ENCODE measurements around the gene SPRR4. TPM values are rescaled to one million over a fixed set of nuclear protein-coding genes. Genes with fewer than 3 reads are reported as not detected.

SPRR4 gene
- total and polyA plus RNA-seq, 5 donors from 2014 or later: not detected

DNA sequence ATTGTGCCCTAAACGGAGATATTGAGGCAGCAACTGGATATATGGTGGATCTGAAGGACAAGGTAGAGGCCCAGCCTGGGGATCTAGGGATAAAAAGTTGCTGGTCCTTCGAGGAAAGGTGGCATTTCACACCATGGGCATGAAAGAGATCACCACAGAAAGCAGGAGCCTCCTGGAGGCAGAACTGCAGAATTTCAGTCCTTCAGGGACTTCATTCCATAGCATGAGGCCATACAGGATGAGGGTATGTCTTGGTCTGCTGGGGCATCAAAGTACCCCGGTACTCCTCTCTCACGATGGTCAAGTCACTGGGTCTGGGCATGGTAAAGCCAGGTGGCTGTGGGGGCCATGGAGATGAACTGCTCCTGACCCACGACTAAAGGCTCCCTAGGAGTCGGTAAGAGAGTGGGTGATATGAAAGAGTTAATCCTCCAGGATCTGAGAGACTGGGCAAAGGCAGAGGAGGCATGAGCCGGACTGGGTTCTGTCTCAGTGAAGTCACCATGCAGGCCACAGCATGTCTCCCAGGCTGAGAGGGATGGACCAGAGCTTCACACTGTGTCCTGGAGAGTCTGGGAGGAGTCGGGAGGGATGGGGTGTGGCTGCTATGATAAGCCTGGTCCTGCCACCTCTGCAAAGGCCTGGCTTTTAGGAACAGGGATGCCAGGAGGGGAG, 29.3 kb upstream of the SPRR4 start:
- Histone ChIP-seq H3K4me1 (ENCODE audit: control insufficient read depth, insufficient read depth, low read length, poor library complexity, severe bottlenecking) (no peaks in the 10 kb centered on the region), H3K9me3 (ENCODE audit: control insufficient read depth in 2 of 2, low read length in 2 of 2) (no peaks in the 10 kb centered on the region), H3K27ac (ENCODE audit: insufficient read depth, low read length, poor library complexity, severe bottlenecking) (no peak overlapping the region), H3K27me3 (ENCODE audit: control insufficient read depth, insufficient read depth, low read length) (peaks cover 3% of the 10 kb centered on the region), H3K36me3 (ENCODE audit: control insufficient read depth, insufficient read depth, low read length) (no peaks in the 10 kb centered on the region), H3K4me3 (ENCODE audit: low read depth, low read length) (no peak overlapping the region)
- no peak overlapping the region for H3K27ac Mint-ChIP-seq
- peaks cover under 1% of the 10 kb centered on the region for H3K36me3 Mint-ChIP-seq
- no peaks in the 10 kb centered on the region for H3K4me1 Mint-ChIP-seq
- DNase-seq (no peak), ATAC-seq (ENCODE audit: low read depth in 2 of 2) (no peak)
- H3K4me3 Mint-ChIP-seq: no peak overlapping the region
- H3K27me3 Mint-ChIP-seq: no peaks in the 10 kb centered on the region
- peaks cover 0 to 2% (median 0%) of the 10 kb centered on the region in 7 donors for H3K9me3 Mint-ChIP-seq

DNA sequence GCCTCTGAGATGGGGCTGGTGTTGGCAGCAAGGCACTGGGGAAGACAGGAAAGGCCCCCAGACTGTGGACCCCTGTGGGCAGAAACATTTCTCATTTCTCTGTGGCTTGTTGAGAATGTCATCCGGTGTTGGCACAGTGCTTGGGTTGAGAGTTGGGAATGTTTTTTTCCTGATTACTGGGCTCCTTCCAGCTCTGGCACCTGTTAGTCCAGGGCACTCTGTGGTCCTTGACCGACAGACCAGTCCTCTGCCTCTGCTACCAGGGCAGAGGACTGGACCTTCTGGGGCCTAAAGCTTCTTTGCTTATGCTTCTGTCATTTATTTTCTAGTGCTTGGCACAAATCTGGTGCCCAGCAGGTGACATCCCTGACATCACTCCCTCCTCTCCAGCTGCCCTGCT, 28.3 kb upstream of the SPRR4 start:
- Mint-ChIP-seq H3K36me3 (no peaks in the 10 kb centered on the region), H3K4me1 (no peaks in the 10 kb centered on the region), H3K9me3 (peaks cover 0 to 2% (median 0%) of the 10 kb centered on the region in 7 donors), H3K27me3 (peaks cover 7% of the 10 kb centered on the region), H3K27ac (peak overlapping the region in 1 of 3 donors; percentile 0), H3K4me3 (no peak overlapping the region)
- Histone ChIP-seq H3K4me1 (ENCODE audit: control insufficient read depth, insufficient read depth, low read length, poor library complexity, severe bottlenecking) (no peaks in the 10 kb centered on the region), H3K36me3 (ENCODE audit: control insufficient read depth, insufficient read depth, low read length) (no peaks in the 10 kb centered on the region), H3K9me3 (ENCODE audit: control insufficient read depth in 2 of 2, low read length in 2 of 2) (no peaks in the 10 kb centered on the region), H3K27ac (ENCODE audit: insufficient read depth, low read length, poor library complexity, severe bottlenecking) (no peak overlapping the region), H3K4me3 (ENCODE audit: low read depth, low read length) (no peak overlapping the region), H3K27me3 (ENCODE audit: control insufficient read depth, insufficient read depth, low read length) (peaks cover 3% of the 10 kb centered on the region)
- DNase-seq (no peak), ATAC-seq (ENCODE audit: low read depth in 2 of 2) (no peak)

GRCh38 chr1:152946248-152946647, 24.2 kb upstream of the SPRR4 start:
- Mint-ChIP-seq H3K36me3 (no peaks in the 10 kb centered on the region), H3K27ac (no peak overlapping the region), H3K27me3 (peaks cover 18% of the 10 kb centered on the region), H3K4me3 (no peak overlapping the region), H3K4me1 (no peaks in the 10 kb centered on the region), H3K9me3 (peaks cover 0 to 2% (median 0%) of the 10 kb centered on the region in 7 donors)
- DNase-seq (no peak), ATAC-seq (ENCODE audit: low read depth in 2 of 2) (no peak)
- Histone ChIP-seq H3K4me1 (ENCODE audit: control insufficient read depth, insufficient read depth, low read length, poor library complexity, severe bottlenecking) (no peaks in the 10 kb centered on the region), H3K4me3 (ENCODE audit: low read depth, low read length) (no peak overlapping the region), H3K27ac (ENCODE audit: insufficient read depth, low read length, poor library complexity, severe bottlenecking) (no peak overlapping the region), H3K9me3 (ENCODE audit: control insufficient read depth in 2 of 2, low read length in 2 of 2) (no peaks in the 10 kb centered on the region), H3K36me3 (ENCODE audit: control insufficient read depth, insufficient read depth, low read length) (no peaks in the 10 kb centered on the region), H3K27me3 (ENCODE audit: control insufficient read depth, insufficient read depth, low read length) (peaks cover 3% of the 10 kb centered on the region)

DNA sequence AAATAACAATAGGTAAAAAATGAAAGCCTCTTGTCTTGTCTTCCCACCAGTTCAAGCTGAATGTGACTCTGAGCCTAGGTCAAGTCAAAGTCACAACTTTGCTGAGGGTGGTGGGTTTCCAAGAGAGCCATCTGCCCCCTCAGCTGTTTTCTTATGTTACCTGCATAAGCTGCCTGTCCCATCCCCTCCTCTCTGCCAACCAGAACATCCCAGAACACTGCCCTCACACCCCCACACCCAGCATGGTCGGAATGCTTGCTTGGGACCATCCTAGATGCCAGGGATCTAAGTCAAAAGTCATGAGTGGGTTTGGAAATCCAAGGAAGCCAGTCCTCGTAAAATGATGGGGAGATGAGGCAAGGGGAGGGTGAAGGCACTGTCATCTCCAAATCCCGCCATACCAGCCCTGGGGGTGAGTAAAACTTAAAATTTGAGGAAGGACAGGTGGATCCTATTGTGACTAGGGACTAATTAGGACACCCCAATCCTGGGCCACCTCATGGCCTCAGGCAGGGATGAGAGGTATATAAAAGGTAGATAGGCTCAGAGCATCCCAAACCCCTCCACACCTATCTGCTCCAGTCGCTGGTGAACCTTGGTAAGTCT, 23.7 kb upstream of the SPRR4 start, which contains the start of gene SPRR5:
Gene SPRR5, plus strand, starts transcription at position 556 of the 606 bp plus-strand sequence. CDS start 1,349 bp downstream, outside the sequence.
- Histone ChIP-seq H3K4me1 (ENCODE audit: control insufficient read depth, insufficient read depth, low read length, poor library complexity, severe bottlenecking) (no peaks in the 10 kb centered on the region), H3K9me3 (ENCODE audit: control insufficient read depth in 2 of 2, low read length in 2 of 2) (no peaks in the 10 kb centered on the region), H3K4me3 (ENCODE audit: low read depth, low read length) (no peak within 1 kb of the TSS), H3K36me3 (ENCODE audit: control insufficient read depth, insufficient read depth, low read length) (no peaks in the 10 kb centered on the region), H3K27ac (ENCODE audit: insufficient read depth, low read length, poor library complexity, severe bottlenecking) (no peak within 1 kb of the TSS), H3K27me3 (ENCODE audit: control insufficient read depth, insufficient read depth, low read length) (peaks cover 3% of the 10 kb centered on the region)
- Mint-ChIP-seq H3K4me3 (no peak within 1 kb of the TSS), H3K27ac (peak within 1 kb of the TSS in 1 of 3 donors; percentile 32), H3K27me3 (peaks cover 18% of the 10 kb centered on the region), H3K9me3 (peaks cover 0 to 2% (median 0%) of the 10 kb centered on the region in 7 donors), H3K36me3 (no peaks in the 10 kb centered on the region), H3K4me1 (no peaks in the 10 kb centered on the region)
- DNase-seq (no peak), ATAC-seq (ENCODE audit: low read depth in 2 of 2) (no peak)

DNA sequence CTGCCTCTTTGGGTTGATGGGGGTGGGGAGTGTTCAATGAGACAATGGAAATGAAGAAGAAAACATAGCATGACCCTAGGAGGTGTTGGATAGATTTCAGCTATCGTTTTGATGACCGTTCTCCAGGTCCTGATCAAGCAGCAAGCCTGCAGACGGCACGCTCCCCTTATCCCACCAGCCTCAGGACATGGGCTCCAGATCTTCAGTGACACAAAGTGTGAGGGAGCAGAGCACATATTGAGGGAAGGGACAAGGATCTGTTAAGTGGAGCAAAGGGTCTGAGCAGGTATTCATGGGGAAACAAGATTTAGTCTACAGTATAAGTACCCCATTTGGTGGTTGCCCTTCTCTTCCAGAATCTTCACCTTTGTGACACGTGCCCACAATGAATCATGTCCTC, 18.7 kb upstream of the SPRR4 start:
- Mint-ChIP-seq H3K36me3 (no peaks in the 10 kb centered on the region), H3K9me3 (peaks cover 0 to 4% (median 0%) of the 10 kb centered on the region in 7 donors), H3K27me3 (peaks cover 16% of the 10 kb centered on the region), H3K4me1 (no peaks in the 10 kb centered on the region), H3K27ac (no peak overlapping the region), H3K4me3 (no peak overlapping the region)
- ATAC-seq (ENCODE audit: low read depth in 2 of 2) (no peak), DNase-seq (no peak)
- H3K4me3 ChIP-seq (ENCODE audit: low read depth, low read length): no peak overlapping the region
- no peaks in the 10 kb centered on the region for H3K27me3 ChIP-seq (ENCODE audit: control insufficient read depth, insufficient read depth, low read length)
- H3K9me3 ChIP-seq (ENCODE audit: control insufficient read depth in 2 of 2, low read length in 2 of 2): no peaks in the 10 kb centered on the region
- no peaks in the 10 kb centered on the region for H3K36me3 ChIP-seq (ENCODE audit: control insufficient read depth, insufficient read depth, low read length)
- H3K27ac ChIP-seq (ENCODE audit: insufficient read depth, low read length, poor library complexity, severe bottlenecking): no peak overlapping the region
- H3K4me1 ChIP-seq (ENCODE audit: control insufficient read depth, insufficient read depth, low read length, poor library complexity, severe bottlenecking): no peaks in the 10 kb centered on the region

- Histone ChIP-seq H3K4me1 (ENCODE audit: control insufficient read depth, insufficient read depth, low read length, poor library complexity, severe bottlenecking) (no peaks in the 10 kb centered on the region), H3K36me3 (ENCODE audit: control insufficient read depth, insufficient read depth, low read length) (no peaks in the 10 kb centered on the region), H3K27ac (ENCODE audit: insufficient read depth, low read length, poor library complexity, severe bottlenecking) (no peak overlapping the region), H3K27me3 (ENCODE audit: control insufficient read depth, insufficient read depth, low read length) (no peaks in the 10 kb centered on the region), H3K9me3 (ENCODE audit: control insufficient read depth in 2 of 2, low read length in 2 of 2) (no peaks in the 10 kb centered on the region), H3K4me3 (ENCODE audit: low read depth, low read length) (no peak overlapping the region)
- DNase-seq (no peak), ATAC-seq (ENCODE audit: low read depth in 2 of 2) (no peak)
- Mint-ChIP-seq H3K4me3 (no peak overlapping the region), H3K27me3 (peaks cover 8% of the 10 kb centered on the region), H3K9me3 (peaks cover 0 to 6% (median 0%) of the 10 kb centered on the region in 7 donors), H3K4me1 (no peaks in the 10 kb centered on the region), H3K27ac (no peak overlapping the region), H3K36me3 (no peaks in the 10 kb centered on the region)
These were observed 16.7 kb upstream of the SPRR4 start for GRCh38 chr1:152953761-152954160.

GRCh38 chr1:152954436-152954835, 16.0 kb upstream of the SPRR4 start:
- Mint-ChIP-seq H3K27ac (no peak overlapping the region), H3K9me3 (peaks cover 0 to 6% (median 0%) of the 10 kb centered on the region in 7 donors), H3K4me1 (no peaks in the 10 kb centered on the region), H3K27me3 (peaks cover 8% of the 10 kb centered on the region), H3K36me3 (no peaks in the 10 kb centered on the region), H3K4me3 (no peak overlapping the region)
- H3K4me3 ChIP-seq (ENCODE audit: low read depth, low read length): no peak overlapping the region
- no peaks in the 10 kb centered on the region for H3K27me3 ChIP-seq (ENCODE audit: control insufficient read depth, insufficient read depth, low read length)
- no peak for DNase-seq
- no peaks in the 10 kb centered on the region for H3K9me3 ChIP-seq (ENCODE audit: control insufficient read depth in 2 of 2, low read length in 2 of 2)
- no peak for ATAC-seq (ENCODE audit: low read depth in 2 of 2)
- no peak overlapping the region for H3K27ac ChIP-seq (ENCODE audit: insufficient read depth, low read length, poor library complexity, severe bottlenecking)
- no peaks in the 10 kb centered on the region for H3K4me1 ChIP-seq (ENCODE audit: control insufficient read depth, insufficient read depth, low read length, poor library complexity, severe bottlenecking)
- no peaks in the 10 kb centered on the region for H3K36me3 ChIP-seq (ENCODE audit: control insufficient read depth, insufficient read depth, low read length)

DNA sequence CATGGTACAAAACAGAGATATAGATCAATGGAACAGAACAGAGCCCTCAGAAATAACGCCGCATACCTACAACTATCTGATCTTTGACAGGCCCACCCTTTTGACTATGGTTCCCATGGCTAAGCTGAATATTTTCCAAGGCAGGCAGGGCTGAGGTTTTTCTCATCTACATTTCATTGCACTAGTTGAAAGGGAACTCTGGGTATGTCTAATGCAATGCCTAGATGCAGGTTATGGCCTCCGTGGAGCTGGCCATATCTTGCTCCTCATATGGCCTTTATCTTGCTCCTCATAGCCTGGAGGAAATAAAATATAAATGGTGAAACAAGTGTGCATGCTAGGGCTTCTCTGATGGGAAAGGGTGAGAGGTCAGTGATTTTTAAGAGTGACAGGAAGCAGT, 12.9 kb upstream of the SPRR4 start:
- H3K27me3 ChIP-seq (ENCODE audit: control insufficient read depth, insufficient read depth, low read length): no peaks in the 10 kb centered on the region
- no peak overlapping the region for H3K27ac ChIP-seq (ENCODE audit: insufficient read depth, low read length, poor library complexity, severe bottlenecking)
- H3K4me3 ChIP-seq (ENCODE audit: low read depth, low read length): no peak overlapping the region
- DNase-seq (no peak), ATAC-seq (ENCODE audit: low read depth in 2 of 2) (no peak)
- H3K9me3 Mint-ChIP-seq: peaks cover 0 to 4% (median 0%) of the 10 kb centered on the region in 7 donors
- no peaks in the 10 kb centered on the region for H3K4me1 ChIP-seq (ENCODE audit: control insufficient read depth, insufficient read depth, low read length, poor library complexity, severe bottlenecking)
- H3K36me3 ChIP-seq (ENCODE audit: control insufficient read depth, insufficient read depth, low read length): no peaks in the 10 kb centered on the region
- no peak overlapping the region for H3K4me3 Mint-ChIP-seq
- H3K27me3 Mint-ChIP-seq: no peaks in the 10 kb centered on the region
- H3K9me3 ChIP-seq (ENCODE audit: control insufficient read depth in 2 of 2, low read length in 2 of 2): no peaks in the 10 kb centered on the region
- H3K4me1 Mint-ChIP-seq: no peaks in the 10 kb centered on the region
- no peak overlapping the region for H3K27ac Mint-ChIP-seq
- no peaks in the 10 kb centered on the region for H3K36me3 Mint-ChIP-seq
